HTERT RPE-1 (cell line): ENCODE results near the gene GLP1R.

Experiments used
- in situ Hi-C: fragments of 300-500 bp; cut with MboI; formaldehyde crosslinking; loops from 4 replicates; pipeline ENCODE4 v1.14.3; 2020; ENCODE audit warnings: low sequenced_read_pairs

Gene GLP1R

GRCh38 chr6:39061588-39061987 lies 13.0 kb downstream of the GLP1R start:
- in situ Hi-C loops = no loop called here

DNA sequence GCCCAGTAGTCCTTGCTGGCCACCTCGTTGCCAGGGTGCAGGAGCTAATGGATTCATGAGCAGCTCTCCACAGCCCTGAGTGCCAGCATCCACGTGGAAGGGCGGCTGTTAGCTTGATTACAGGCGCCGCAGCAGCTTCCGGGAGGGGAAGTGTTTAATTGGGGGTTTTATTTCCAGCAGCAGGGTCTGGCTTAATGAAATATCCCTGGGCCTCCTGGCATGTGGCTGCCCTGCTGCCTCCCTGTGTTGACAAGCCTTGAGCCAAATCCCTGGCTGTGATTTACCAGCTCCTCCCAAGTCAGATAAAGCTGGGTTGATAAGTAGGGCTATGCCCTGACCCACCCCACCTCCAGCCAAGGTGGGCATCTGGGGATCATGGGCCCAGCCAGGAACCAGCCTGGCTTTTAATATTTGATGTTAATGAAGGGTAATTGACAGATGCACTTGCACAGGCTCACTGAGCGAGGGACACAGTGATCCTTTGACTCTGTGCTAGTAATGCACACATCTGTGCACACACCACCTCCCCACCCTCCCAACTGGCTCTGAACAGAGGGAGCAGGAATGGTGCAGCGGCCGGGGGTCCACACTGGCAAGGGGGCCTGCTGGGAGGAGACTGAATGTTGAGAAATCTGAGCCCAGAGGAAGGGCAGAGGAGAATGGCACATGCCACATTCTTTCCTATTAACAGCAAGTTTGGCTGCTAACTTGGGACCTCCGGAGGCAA lies 13.6 kb downstream of the GLP1R start:
- in situ Hi-C loops = no loop called here

DNA sequence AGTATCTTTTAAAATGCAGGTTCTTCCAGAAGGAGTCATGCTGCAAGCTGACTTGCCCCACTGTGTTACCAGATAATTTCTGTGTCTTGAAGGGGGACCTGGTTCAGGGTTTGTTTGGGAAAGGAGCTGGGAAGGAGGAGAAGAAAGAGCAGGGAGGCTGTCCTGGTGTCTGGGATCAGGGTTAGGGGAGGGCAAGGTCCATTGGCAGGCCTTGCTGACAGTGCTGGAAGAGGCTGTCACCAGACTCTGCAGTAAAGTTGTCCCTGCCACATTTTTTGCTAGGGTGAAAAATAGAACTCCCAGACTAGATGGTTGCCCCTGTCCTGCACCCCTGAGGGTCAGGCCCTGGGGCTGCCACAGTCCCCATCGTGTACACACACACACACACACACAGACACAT lies 14.9 kb downstream of the GLP1R start:
- in situ Hi-C loops = no loop called here

- in situ Hi-C loops = no loop called here
Observed at GRCh38 chr6:39065561-39065960, 17.0 kb downstream of the GLP1R start.

DNA sequence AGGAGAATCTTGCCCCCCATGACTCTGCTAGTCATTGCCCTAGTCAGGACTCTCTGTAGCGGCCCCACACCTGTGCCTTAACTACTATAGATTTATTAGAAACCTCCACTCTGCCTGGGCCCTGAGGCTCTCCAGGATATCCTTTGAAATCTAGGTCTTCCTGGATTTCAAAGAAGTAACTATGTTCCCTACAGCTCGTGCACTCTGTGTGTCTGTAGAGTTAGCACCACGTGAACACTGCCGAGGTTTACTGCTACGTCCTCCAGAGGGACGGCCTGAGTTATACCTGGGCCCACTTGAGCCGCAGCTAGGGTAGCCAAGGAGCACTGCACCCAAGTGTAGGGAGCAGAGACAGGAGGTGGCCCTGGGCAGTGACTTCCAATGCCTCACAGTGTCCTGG lies 19.8 kb downstream of the GLP1R start:
- in situ Hi-C loops = no loop called here

DNA sequence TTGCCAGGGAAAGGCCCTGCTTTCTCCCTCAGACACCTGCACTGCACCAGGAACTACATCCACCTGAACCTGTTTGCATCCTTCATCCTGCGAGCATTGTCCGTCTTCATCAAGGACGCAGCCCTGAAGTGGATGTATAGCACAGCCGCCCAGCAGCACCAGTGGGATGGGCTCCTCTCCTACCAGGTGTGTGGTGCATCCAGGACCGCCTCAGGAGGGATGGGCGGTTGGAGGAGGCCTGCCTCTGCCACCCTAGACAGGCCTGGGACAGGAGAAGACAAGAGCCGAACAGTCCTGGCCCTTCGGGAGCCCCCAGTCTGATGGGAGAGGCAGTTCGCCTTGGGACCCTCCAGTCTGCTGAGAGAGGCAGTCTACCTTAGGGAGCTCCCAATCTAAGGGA lies 24.2 kb downstream of the GLP1R start:
- in situ Hi-C loops = no loop called here

DNA sequence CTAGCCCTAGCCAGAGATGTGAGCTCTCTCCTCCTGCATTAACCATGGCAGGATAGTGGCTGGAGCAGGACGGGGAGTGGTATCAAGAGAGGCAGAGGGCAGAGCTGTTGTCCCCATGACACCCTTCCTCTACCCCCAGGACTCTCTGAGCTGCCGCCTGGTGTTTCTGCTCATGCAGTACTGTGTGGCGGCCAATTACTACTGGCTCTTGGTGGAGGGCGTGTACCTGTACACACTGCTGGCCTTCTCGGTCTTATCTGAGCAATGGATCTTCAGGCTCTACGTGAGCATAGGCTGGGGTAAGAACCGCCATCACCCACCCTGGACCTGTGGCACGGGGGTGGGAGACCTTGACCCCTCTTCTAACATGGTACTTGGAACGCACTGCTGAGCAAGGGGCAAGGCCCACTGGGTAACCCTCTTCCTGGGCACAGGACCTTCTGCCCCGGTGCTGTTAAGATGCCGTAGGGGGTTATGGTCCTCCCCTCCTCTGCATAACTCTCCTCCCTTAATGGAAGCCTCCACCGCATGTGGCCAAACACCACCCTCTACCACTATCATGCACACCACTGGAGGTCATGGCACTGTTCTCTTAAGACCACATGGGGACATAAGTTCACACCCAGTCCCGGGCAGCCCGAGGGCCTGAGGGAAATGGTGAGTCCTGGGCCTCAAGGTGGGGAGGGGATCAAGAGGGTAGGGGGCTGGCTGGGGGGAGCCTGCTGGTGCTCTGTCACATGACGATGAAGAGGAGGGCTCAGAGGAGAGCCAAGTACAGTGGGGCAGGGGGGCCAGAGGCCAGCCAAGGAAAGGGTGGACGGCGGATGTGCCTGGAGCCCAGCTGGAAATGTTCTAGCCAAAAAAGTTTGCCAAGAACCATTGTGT lies 25.1 kb downstream of the GLP1R start:
- in situ Hi-C loops = no loop called here

DNA sequence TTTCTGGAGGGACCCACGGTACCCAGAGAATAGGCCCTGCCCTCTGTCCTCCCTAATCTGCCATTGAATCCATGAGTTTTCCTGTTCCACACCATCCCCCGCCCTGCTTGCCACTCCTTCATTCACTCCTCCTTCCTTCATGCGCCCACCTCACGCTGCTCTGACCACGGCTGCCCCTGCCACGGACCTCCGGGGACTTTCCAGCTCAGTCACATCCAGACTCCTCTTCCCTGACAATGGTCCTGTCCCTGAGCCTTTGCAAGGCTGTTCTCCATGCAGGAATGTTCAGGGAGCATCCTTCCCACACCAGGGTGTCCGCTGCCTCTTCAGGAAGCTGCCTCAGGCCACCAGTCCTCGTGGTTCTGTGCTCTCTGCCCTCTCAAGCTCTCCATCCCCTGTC lies 25.9 kb downstream of the GLP1R start:
- in situ Hi-C loops = no loop called here

GRCh38 chr6:39075010-39075686 lies 26.6 kb downstream of the GLP1R start:
- in situ Hi-C loops = no loop called here

DNA sequence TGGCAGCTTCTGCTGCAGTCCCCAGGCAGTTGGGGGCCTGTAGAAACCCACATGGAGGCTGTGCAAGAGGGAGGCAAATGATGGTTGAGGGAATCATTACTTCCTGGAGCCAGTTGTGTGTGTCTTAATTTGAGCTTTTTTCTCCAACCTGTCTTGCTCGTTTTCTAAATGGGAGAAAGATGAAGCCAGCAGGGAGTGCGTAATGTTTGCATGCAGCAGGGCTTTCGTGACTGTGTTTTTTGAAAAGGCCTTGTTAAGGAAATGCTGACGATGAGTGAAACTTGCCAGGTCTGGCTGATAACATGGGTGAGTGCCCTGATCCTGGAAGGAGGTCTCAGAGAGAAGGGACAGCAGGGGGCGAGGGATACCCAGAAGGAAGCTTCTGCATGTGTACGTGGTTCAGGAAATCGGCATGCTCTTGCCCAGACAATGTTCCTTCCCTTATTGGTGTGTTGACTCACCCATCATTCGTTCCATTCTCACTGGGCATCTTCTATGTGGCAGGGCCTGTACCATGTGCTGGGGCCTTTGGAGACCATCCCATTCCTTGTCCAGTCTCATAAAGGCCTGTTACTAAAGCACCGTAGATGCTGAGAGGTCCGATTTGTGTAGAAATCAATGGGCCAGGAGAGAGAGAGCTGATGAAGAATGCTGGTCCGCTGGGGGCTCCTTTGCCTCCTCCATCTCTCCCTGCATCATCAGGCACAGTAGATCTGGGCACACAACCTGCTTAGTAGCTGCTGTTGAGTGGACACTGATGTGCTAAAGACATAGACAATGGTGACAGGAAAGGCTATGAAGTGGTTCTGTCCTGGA lies 27.4 kb downstream of the GLP1R start:
- in situ Hi-C loops = no loop called here

- in situ Hi-C loops = no loop called here
Observed at GRCh38 chr6:39076623-39077535, 28.3 kb downstream of the GLP1R start.

- in situ Hi-C loops = no loop called here
Observed at GRCh38 chr6:39077882-39078594, 29.5 kb downstream of the GLP1R start.

DNA sequence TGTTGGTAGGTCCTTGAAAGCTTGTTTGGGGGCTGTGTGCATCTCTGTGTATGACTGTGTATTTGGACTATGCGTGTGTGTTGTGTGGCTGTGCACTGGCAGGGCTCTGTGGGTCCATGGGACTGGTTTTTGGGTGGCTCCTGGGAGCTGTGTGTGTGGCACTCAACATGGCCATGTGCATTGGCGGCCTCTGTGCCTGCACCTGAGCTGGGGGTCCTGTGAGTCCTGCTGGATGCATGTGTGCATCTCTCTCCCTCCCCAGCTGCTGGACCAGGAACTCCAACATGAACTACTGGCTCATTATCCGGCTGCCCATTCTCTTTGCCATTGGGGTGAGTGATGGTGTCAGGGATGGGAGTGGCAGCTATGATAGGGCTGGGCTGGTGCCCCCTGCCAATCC lies 30.1 kb downstream of the GLP1R start:
- in situ Hi-C loops = no loop called here

DNA sequence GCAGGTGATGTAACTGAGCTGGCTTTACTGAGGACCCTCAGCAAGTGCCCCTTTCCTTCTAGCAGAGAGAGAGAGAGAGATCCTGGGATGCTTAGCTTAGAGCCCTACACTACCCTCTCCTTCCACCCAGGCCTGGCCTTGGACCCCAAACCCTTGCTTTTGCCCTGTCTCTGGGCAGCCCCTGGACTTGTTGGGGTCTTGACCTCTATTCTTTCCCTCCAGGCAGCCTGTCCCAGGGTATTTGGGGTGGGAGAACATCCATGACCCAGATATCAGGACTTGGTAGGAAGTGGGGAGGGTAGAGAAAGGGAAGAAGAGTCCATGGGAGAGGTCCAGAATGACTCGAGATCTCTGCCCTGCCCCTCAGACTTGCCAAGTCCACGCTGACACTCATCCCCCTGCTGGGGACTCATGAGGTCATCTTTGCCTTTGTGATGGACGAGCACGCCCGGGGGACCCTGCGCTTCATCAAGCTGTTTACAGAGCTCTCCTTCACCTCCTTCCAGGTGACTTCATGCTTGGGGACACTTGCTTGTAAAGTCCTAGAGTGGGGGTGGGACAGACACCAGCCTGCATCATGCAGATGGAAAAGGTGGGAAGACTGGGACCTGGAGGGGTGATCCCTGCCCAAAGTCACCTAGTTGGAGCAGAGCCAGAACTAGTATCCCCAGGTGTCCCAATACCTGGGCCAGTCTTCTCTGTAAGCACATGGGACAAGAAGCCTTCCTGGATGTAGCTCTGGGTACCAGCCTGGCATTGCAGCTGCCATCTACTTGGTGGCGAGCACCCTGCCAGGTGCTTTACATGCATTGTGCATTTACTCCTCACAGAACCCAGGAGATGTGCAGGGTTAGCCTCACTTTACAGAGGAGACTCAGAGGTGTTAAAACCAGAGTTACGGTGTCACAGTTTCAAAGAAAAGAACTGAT lies 30.9 kb downstream of the GLP1R start:
- in situ Hi-C loops = no loop called here

DNA sequence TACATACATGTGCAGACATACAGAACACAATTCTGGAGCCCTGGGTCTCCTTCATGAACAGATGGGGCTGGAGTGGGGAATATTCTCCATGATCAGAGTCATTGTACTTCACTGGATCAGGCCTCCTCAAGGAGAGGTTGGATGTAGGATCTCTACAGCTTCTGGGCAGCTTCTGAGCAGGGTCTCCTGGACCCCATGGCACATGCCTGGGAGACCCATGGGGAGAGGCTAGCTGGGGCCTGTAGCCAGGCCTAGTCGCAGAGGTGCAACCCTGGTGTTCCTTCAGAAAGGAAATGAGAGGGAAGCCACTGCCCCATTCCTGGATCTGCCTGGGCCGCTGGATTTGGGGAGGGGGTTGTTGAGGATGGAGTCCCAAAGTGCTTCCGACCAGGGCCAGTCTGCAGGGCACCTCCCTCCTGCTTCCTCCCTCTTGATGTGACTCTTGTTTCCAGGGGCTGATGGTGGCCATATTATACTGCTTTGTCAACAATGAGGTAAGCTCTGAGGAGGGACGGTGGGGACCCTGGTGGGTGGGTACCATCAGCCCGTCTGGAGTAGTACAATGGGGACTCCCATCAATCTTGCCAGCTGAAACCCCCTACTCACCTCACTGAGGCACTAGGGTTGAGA lies 31.8 kb downstream of the GLP1R start:
- in situ Hi-C loops = no loop called here

DNA sequence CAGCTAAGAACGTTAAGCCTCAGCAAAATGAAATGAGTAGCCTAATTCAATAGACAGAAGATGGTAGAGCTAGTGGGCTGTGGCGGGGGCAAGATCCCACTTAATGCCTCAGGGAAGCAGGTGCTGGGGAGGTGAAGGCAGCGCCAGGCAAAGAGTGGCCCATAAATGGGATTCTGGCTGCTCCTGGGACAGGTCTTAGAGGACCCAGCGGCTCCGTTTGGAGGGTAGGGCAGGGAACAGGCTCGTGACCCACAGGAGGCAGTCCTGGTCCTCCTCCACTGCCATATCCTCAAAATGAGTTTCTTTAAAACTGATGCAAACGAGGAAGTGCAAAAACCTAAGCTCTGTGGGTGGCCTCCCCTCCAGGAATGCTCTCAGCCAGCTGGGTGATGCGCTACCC lies 33.7 kb downstream of the GLP1R start:
- in situ Hi-C loops = no loop called here

GRCh38 chr6:39083231-39083634 lies 34.7 kb downstream of the GLP1R start:
- in situ Hi-C loops = no loop called here

DNA sequence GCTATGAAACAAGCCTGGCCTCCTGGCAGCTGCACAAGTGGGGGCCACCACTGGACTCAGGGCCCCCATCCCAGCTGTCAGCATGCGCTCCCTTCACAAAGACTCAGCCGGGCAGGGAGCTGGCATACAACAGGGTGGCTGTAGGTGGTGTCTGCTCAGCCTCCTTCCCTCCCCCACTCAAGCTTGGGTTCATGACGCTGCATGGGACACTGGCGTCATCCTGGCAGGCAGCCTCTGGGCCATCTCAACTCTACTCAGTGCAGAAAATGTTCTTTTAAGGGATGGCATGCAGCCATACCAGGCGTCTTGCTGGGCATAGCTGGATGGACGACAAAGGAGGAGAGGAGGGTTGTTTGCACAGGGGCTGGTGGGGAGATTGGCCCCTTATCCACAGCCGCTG lies 35.9 kb downstream of the GLP1R start:
- in situ Hi-C loops = no loop called here
